Kasumi-1 (cell line): ENCODE results near the gene PIAS4.

ENCODE experiments used
- DNase-seq, 2 experiments: peaks; one replicate each; lab custom pipeline; 2025; lab: John Stamatoyannopoulos, UW

PIAS4 gene

DNA sequence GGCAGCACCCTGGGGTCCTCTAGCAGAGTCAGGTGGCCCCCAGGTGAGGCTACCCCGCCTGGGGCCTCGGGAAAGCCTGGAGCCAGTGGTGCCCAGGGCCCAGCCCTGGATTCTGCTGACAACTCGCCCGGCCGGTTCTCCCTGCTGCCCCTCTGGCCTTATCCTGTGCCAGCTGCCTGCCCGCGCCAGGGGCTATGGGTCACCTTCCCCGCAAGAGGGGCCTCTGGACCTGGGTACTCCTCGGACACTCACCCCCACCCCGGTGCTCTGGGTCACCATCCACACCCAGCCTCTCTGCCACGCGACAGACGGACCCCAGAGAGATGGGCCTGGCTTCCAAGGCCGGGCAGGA, 35.2 kb downstream of the PIAS4 start:
- no peak for DNase-seq

DNA sequence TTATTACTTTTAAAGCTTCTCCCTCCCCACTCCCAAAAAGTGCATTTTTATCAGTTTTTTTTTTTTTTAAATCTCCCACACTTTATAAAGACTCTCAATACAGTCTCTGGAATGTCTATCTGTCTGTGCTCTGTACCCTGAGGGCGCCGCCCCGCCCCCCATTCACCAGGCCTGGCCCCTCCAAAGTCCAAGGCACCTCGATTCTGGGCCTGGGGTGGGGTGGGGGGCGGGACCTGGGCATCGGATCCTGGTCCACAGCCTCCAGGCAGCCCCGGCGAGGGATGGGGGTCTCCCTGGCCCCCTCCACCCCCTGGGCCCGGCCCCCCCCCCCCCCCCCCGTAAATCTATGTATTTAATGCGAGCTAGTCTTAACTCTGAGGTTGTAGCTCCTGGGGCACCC, 35.9 kb downstream of the PIAS4 start:
- no peak for DNase-seq

DNA sequence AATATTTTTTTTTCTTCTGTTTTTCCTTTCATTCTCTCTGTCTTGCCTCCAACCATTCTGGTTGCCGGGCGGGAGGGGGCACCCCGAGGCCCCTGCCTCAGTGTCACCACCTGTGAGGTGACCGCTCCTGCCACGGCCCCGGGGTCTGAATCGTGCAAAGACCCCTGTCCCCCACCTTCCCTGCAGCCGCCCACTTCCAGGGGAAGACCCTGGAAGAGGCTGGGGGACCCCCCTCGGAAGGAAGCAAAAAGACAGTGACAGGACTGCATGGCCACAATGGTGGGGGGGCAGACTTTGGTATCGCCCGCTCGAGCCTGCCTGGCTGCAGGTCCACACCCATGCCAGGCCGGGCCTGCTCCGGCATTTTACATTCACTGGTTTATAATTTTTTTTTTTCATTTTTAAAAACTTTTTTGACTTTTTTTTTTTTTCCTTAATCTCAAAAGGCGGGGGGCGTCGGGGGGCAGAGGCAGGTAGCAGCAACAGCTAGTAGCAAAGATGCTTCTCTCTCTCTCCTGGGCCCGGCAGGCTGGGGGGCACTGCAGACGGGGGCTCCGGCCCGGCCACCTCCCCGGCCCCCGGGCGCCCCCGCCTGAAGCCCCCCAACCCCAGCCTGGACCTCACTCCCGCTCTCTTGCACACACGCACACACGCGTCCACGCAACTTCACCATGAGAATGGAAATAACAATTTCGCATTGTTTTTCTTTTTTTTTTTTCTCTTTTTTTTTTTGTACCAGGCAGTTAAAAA, 36.6 kb downstream of the PIAS4 start:
- no peak for DNase-seq

DNA sequence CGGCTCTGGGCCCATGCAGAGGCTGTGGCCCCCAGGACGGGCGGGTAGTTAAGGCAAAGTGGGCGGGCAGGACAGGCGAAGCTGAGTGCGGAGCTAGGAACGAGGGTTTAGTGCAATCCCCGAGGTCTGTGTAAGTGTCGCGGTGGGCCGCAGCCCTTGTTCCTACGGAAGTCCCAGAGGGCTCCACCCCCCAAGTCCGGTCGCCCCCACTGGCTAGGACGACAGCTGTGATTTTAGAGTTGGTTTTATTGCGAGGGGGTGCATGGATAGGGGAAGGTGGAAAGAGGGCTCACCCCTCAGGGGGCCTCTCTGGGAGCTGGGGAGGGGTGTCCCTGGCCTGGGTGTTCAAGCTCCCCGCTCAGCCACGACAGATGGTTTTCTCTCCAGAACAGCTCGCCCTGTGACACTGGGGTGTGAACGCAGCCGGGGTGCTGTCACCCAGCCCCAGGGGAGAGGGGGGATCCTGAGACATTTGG, 37.5 kb downstream of the PIAS4 start:
- DNase-seq = no peak

DNA sequence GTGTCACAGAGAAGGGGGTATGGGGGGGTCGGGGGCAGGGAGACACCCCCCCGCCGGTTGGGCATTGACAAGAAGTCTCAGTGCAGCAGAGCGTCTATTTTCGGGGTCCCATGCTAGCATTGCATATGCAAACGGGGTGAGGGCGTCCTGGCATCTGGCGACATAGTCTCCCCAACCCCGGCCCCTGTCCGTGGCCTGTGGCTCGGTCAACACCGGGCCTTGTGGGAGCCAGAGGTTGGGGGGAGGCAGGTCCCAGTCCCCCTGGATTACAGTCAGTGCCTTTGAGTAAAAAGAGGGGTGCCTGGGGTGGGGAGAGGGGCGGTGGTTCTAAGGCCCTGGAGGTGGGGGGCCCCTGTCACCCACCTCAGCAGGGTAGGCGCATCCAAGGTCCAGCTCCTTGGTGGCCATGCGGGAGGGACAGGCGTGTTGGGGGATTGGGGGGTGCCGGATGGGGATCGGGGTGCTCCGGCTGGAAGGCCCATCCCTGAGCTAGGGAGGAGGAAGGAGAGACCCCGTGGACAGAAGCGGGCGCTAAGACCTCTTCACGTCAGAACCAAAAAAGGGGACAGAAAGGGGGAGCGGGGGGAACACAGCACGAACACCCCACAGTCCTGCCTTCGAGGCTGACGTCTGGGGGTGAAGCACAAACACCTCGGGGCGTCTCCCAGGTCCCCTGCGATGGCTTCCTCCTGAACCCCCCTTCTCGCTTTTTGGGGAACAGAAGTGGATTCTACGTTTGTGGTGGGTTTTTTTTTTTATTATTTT, 38.2 kb downstream of the PIAS4 start:
- DNase-seq = no peak

DNA sequence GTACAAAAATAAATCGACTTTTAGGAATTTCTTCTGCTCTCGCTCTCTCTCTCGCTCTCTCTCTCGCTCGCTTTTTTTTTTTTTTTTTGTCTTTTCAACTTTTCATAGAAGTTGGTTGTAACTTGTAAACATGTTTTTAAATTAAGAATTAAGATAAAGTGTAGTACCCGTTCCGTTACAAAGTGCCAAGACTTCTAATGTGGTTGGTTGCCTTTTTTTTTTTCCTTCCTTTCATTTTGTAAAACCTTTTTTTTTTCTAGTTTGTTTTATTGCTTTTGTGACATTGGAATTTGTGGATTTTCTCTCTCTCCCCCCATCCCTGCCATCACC, 38.8 kb downstream of the PIAS4 start:
- no peak for DNase-seq

DNA sequence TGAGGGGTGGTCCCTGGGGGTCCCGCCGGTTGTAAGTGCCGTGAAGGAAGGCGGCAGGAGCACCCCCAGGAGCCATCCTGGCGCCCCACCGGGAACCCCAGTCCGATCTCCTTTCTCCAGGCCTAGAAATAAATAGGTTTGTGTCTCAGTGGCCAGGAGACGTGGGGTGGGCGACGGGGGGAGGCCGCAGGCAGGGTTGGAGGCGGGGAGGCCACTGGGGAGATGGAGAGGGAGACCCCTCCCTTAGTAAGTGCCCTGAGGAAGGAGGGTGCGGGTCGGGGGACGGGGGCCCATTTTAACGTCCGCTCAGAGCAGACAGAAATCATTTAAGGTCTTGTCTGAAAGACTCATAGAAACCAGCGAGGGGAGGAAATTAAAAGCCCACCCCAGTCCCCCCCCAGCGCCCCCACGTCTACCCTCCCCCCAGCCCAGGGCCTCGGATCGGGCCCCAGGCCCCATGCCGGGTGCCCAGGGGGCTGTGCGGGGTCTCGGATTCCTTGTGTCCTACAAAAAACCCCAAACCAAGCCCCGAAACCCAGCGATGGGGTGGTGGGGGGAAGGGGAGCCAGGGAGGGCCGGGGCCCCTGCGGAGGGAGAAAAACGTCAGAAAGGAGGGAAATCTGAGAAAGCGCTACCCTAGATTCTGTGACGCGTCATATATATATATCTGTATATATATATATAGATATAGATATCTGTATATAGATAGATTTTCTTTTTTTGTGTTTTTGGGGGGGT, 39.6 kb downstream of the PIAS4 start:
- no peak for DNase-seq

DNA sequence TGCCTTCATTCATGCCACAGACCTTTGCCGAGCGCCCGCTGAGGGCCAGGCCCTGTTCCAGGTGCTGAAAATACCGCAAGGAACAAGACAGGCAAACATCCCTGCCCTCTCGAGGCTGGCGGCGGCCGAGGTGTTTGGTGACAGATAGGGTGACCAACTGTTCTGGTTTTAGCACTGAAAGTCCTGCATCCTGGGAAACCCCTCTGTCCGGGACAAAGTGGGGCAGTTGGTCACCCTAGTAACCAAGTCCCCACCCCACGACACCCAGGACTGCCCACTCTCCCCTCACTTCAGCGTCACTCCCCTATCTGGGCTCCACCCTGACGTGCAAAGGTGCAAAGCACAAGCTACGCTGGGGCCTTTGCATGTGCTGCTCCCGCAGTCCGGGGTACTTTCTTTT, 41.9 kb downstream of the PIAS4 start:
- no peak for DNase-seq

DNA sequence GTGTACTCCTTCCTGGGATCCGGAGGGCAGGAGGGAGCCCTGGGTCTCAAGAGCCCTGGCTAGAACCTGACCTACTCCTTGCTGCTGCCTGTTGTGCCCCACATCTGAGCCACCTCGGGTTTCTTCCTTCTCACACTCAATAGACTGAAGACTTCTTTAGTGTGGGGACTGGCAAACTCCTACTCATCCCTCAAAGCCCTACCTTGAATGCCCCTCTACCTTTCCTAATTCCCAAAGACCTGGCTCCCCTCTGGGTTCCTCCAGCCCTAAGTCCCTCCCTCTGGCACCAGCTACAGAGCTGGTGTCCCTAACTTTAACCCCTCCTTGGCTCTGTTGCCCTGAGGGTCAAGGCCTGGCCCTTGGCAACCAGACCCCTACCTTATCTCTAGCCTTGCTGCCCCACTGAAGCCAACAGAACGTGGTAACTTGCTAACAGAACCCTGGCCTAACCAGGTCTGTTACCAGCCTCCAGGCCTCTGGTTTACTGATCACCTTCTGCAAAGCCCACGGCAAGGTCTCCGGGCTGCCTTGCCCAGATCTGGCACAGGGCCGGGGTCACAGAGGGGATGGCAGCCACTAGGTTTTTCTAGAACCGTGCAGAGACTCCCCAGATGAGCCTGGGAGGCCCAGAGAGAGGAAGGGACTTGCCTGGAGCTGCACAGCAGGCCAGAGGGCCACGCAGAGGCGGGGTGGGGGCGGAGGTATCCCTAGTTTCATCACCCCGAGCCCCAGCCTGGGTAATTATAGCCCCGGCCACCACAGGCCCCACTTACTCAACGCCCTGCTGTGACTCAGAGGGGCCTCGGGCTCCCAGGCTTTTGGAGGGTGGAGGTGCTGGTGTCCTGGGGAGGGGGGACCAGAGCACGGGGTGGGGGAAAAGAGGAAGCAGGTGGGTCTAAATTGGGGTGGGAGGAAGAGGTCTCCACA, 43.9 kb downstream of the PIAS4 start:
- peak; percentile 56 to 66 for DNase-seq

DNA sequence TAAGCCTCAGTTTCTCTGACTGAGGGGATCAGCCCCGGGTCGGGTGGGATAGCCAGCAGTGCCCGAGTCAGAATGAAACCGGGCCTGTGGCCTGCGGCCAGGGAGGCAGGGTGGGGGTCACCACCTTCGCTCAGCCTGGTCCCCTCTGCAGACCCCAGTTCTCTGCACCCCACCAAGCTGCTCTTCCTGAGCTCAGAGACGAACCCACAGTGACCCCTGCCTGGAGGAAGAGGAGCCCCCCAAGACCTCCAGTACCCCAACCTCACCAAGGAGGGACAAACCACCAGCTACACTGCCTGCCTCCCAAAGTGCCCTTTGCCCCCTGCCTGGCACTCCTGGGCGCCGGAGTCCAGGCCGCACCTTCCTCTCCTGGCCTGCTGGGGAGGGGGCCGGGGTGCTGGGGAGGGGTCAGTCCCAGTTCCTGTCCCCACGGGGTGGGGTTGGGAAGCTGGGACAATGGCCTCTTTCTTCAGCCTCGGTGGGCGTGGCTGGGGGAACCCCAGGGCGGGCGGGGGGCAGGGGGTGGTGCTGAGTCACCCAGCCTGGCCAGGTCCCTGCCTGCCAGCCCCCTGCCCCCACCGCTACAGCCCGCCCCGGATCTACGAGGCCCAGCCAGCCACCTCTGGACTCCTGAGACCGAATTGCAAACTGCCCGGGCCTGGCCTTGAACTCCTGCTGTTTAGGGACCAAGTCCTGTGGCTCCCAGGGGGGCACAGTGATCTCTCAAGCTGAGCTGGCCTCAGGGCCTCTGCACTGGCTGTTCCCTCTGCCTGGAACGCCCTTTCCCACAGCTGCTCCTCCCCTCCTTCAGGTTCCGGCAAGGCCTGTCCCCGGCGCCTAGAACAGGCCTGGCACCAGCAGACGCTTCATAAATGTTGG, 44.8 kb downstream of the PIAS4 start:
- DNase-seq = no peak

DNA sequence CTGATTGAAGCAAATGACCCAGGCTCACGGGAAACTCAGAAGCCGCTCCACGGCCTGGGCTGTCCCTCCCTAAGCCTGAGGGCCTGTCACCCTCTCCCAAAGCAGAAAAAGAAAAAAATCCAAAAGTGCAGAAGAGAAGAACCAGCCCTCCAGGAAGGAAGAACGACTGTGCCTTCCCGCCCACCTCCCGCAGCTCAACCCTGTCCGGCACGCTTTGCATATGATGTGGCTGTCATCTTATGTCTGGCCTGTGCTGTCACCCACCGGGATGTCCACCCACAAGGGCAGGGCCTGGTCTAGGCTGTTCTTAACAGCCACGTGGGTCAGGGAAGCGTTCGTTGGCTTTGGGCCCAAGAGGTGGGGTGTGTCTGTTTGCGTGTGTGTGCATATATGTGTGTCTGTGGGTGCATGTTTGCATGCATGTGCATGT, 45.5 kb downstream of the PIAS4 start:
- DNase-seq = no peak

DNA sequence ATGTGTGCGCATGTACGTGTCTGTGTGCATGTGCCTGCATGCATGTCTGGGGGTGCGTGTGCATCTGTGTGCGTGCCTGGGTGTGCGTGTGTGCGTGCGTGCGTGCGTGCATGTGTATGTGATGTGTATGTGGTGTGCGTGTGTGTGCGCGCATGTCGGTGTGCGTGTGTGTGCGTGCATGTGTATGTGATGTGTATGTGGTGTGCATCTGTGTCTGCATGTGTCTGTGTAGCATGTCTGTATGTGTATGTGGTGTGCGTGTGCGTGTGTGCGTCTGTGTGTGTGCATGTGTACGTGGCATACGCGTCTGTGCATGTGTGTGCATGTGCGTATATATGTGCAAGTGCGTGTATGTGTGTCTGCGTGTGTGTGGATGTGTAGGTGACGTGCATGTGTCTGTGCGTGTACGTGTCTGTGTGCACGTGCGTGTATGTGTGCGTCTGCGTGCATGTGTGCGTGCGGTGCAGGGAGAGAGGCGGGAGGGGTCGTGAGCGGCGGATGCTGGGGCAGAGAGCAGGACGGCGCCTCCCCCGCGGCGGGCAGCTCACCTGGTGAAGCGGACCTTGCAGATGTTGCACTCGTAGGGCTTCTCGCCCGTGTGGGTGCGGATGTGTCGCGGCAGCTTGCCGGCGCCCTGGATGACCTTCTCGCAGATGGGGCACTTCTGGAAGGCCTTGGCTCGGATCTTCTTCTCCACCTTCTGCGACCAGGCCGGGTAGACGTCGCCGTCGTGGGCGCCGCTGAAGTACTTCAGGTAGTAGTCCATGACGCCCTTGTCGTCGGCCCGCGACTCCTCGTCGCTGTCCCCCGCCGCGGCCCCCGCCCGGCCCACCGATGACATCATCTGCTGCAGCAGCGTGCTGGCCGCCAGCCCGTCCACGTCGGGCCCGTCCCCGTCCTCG, 46.1 kb downstream of the PIAS4 start:
- DNase-seq = no peak

DNA sequence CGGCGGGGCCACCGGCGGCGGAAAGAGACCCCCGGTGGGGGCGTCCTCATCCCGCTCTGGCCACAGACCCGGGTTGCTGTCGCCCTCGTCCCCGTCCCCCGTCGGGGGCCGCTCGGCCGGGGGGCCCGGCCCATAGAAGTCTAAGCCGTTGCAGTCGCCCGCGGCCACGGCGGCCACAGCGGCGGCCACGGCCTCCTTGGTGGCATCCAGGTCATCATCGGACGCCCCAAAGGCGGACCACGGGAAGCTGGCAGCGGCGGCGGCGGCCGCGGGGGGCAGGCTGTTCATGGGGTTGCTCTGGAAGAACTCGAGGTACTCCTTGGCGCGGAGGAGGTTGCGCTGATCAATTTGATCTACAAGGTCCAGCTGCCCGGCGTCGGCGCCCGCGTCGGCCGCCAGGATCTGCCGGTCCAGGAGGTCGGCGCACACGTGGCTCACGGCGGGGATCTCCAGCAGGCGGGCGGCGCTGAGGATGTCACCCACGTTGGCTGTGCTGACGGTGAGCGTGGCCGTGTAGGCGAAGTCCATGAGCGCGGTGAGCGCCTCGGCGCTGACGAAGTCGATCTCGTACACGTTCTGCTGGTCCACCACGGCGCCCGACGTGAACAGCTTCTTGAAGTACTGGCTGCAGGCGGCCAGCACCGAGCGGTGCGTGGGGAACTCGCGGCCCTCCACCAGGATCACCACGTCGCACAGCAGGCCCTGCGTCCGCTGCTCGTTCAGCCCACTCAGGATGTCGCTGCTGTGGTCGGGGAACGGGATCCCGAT, 47.1 kb downstream of the PIAS4 start:
- no peak for DNase-seq

DNA sequence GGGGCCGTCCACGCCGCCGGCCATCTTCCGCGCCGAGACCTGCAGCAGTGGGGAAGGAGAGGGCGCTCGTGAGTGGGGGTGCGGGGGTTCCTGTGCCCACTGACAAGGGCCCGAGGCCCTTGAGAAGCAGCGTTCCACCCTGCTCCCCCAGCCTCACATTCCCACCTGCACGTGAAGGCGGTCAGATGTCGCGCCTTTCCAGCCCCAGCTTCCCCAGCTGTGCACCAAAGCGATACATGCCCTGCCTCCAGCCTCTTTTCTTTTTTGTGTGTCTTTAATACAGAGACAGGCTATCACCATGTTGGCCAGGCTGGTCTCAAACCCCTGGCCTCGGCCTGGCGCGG, 47.6 kb downstream of the PIAS4 start:
- DNase-seq = no peak

DNA sequence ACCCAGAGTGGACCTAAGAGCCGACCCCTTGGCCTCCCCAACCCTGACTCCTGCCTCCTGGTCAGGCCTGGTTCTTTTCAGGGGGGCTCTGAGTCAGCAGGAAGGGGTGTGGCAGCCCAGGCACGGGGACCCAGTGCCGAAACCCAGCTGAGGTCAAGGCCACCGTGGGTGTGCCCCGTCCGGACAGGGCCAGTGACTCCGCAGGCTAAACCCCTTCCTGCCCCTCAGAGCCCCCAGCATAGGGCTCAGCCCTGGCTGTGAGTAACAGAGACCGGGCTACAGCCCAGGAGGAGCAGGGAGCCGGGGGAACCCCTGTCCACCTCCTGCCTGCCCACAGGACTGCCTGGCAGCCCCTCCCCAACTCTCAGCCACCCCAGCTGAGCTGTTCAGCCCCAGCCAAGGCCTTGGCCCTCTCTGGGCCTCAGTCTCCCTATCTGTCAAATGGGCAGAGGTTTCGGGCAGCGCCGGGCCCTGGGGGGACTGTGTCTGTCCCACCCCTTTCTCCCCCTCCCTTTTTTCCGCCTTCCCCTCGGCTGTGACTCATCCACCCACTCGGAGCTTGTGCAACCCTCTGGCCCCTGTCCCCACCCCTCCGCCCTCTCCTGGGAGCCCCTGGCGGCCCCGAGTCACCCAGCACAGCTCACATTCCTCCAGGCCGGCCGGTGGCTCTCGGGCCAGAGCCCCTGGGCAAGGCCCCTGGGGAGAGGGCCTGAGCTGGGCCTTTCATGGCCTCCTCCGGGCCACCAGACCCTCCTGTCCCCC, 50.6 kb downstream of the PIAS4 start:
- peak in 1 of 2 experiments; percentile 36 for DNase-seq

DNA sequence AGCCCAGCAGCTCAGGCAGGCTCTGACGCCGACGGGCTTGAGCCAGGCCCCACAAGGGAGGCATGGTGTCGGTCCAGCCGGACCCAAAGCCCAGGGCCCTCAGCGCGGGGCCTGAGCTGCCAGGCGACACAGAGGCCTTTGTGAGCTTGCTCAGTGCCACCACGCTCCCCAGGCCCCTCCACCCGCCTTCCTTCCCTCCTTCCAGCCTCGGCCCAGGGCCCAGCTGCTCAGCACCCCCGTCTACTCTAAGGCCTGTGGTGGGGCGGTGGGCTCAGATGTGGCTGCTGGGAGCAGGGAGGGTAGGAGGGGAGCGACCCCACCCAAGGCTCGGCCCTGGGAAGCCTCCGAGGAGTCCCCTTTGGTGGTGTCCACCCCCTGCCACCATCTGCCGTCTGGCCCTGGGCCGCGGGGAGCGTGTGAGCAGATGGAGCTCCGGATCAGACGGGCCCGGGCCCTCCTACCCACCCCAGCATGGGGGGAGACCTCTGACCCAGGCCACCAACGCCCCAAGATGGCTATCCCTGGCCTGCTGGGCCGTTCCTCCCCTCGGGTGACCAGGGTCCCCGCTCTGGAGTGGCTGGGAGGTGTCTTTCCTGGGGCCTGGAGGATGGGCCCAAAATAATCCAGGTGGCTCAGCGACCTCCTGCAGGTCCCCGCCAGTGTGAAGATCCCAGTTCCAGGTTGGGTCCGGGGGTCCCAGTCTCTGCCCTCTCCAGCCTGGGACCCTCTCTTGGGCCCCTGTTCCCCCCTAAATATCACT, 51.3 kb downstream of the PIAS4 start:
- no peak for DNase-seq

DNA sequence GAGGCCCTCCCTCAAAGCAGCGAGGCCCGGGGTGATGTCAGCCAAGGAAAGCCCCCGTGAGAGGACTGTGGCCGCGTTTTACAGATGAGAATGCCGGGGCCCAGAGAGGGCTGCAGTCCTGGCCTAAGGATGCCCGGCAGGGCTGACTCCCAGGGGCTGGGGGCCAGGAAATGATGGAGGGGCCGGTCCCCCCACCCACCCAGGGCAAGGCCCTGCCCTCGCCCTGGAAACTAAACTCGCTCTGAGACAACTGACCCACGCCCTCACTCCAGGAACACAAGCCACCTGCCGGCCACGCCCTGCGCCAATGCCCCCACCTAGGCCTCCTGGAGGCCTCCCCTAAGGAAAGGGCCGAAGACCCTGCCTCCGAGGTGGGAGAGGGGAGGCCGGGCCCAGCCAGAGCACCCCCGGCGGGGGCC, 51.9 kb downstream of the PIAS4 start:
- DNase-seq = no peak
